Kidney (tissue), 14 donors: ENCODE measurements around the gene GRIFIN. TPM values are rescaled to one million over a fixed set of nuclear protein-coding genes. Genes with fewer than 3 reads are reported as not detected.

Source experiments
- DNase-seq, 5 donors: peaks; one replicate each; pipeline ENCODE4 v3.0.0-alpha.2; 2013 to 2020
- FAIRE-seq: peaks from 2 replicates; lab custom pipeline; 2012; peaks lifted over from hg19 to GRCh38; lab: Jason Lieb, UNC
- H3K27ac ChIP-seq, 2 donors: one replicate each; pipeline ENCODE4 v1.7.0; 2013; ENCODE audit warnings: low read depth in 2 of 2, low read length in 2 of 2, inconsistent platforms in 1 of 2
- H3K27me3 ChIP-seq: one replicate; pipeline ENCODE4 v1.7.1; 2013; ENCODE audit warnings: low read length, inconsistent platforms; ENCODE audit not compliant: control insufficient read depth, insufficient read depth
- H3K36me3 ChIP-seq, 3 donors: one replicate each; pipeline versions ENCODE4 v1.7.0 to v1.7.1; 2013; ENCODE audit warnings: low read length in 3 of 3, control low read depth in 1 of 3, inconsistent platforms in 1 of 3; ENCODE audit not compliant: insufficient read depth in 3 of 3, control insufficient read depth in 2 of 3
- H3K4me1 ChIP-seq, 3 donors: one replicate each; pipeline versions ENCODE4 v1.7.0 to v1.7.1; 2013; ENCODE audit warnings: low read length in 3 of 3, inconsistent platforms in 1 of 3, low read depth in 1 of 3; ENCODE audit not compliant: control insufficient read depth in 2 of 3, insufficient read depth in 2 of 3
- H3K4me3 ChIP-seq, 3 donors: one replicate each; pipeline versions ENCODE4 v1.7.0 to v1.8.1; 2013; ENCODE audit warnings: low read length in 3 of 3, control low read depth in 1 of 3, inconsistent platforms in 1 of 3
- H3K9ac ChIP-seq, 3 donors: one replicate each; pipeline versions ENCODE4 v1.7.0 to v1.7.1; 2013; ENCODE audit warnings: low read length in 3 of 3, control low read depth in 1 of 3, inconsistent platforms in 1 of 3
- H3K9me3 ChIP-seq, 3 donors: one replicate each; pipeline versions ENCODE4 v1.7.0 to v1.7.1; 2013; ENCODE audit warnings: low read length in 3 of 3, control low read depth in 1 of 3, inconsistent platforms in 1 of 3; ENCODE audit not compliant: control insufficient read depth in 2 of 3, insufficient read depth in 1 of 3
- intact Hi-C: fragments of 100-400 bp; cut with DNase I; formaldehyde crosslinking; loops from one replicate; pipeline ENCODE4 v1.11.1; 2022
- polyA plus RNA-seq: library from polyadenylated mRNA; stranded (reverse); fragments of 350-450 nt; fragmentation: Illumina TruSeq; extraction: RNeasy Lipid Tissue Mini Kit (QIAGEN cat#74804); gene quantifications from one replicate; pipeline ENCODE4 v1.2.3, GENCODE V29; 2014; ENCODE audit warnings: low read depth, low replicate concordance; ENCODE audit not compliant: insufficient read depth
- total RNA-seq: library from RNA; stranded (reverse); fragmentation: NEBNext Ultra II Directional; extraction: Animal tissue kit (Norgen Biotek cat#: 25700); gene quantifications from one replicate; pipeline ENCODE4 v1.2.1, GENCODE V29; 2021
- TF ChIP-seq, protein P1 (sequence below): IDR thresholded peaks from 3 replicates; pipeline ENCODE4 v1.5.1; 2012; ENCODE audit warnings: mild to moderate bottlenecking, moderate library complexity, borderline replicate concordance; ENCODE audit not compliant: insufficient read depth; ENCODE audit errors: extremely low read depth
- donor health status: control.
- donor health status: control.
- donor health status: control.
- donor health status: control.
- donor health status: control.
- donor health status: DM: yes; HTN: yes; CAD: no.
- donor health status: Normal renal cell carcinoma (clear cell type).

GRIFIN gene
- total and polyA plus RNA-seq, 2 donors from 2014 or later = not detected

- intact Hi-C loops = no loop called here
Observed at GRCh38 chr7:2512179-2512661, 36.0 kb upstream of the GRIFIN start.

DNA sequence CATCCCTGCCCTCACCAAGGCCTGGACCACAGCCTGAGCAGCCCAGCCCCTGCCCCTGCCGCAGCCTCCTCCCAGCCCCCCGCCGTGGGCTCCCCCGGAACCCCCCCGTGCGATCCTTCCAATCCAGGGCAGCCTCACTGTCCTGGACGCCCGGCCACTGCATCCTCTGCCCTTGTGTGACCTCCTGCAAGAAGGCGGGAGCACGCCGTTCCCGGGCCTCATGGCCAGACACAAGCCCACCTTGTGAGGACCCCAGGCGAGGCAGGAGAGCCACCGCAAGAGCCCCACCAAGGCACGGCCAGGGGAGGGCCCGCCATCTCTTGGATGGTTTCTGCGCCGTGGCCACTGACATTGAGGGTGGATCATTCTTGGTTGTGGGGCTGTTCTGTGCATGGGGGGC lies 35.6 kb upstream of the GRIFIN start:
- peaks cover 0 to 26% (median 5%) of the 10 kb centered on the region in 3 donors for H3K4me1 ChIP-seq
- H3K27ac ChIP-seq = peak overlapping the region in 1 of 2 donors; percentile 47
- TF ChIP-seq, protein P1, sequence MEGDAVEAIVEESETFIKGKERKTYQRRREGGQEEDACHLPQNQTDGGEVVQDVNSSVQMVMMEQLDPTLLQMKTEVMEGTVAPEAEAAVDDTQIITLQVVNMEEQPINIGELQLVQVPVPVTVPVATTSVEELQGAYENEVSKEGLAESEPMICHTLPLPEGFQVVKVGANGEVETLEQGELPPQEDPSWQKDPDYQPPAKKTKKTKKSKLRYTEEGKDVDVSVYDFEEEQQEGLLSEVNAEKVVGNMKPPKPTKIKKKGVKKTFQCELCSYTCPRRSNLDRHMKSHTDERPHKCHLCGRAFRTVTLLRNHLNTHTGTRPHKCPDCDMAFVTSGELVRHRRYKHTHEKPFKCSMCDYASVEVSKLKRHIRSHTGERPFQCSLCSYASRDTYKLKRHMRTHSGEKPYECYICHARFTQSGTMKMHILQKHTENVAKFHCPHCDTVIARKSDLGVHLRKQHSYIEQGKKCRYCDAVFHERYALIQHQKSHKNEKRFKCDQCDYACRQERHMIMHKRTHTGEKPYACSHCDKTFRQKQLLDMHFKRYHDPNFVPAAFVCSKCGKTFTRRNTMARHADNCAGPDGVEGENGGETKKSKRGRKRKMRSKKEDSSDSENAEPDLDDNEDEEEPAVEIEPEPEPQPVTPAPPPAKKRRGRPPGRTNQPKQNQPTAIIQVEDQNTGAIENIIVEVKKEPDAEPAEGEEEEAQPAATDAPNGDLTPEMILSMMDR = no peak
- H3K36me3 ChIP-seq = no peaks in the 10 kb centered on the region
- H3K9ac ChIP-seq = no peak overlapping the region
- no peak for DNase-seq
- no peak for FAIRE-seq
- intact Hi-C loops = no loop called here
- H3K9me3 ChIP-seq = no peaks in the 10 kb centered on the region
- no peak overlapping the region for H3K4me3 ChIP-seq
- H3K27me3 ChIP-seq = no peaks in the 10 kb centered on the region

More at GRCh38 chr7:2512179-2512661, 36.0 kb upstream of the GRIFIN start:
- Histone ChIP-seq H3K27ac (peak overlapping the region in 1 of 2 donors; percentile 47), H3K9me3 (no peaks in the 10 kb centered on the region), H3K9ac (no peak overlapping the region), H3K27me3 (no peaks in the 10 kb centered on the region), H3K4me1 (peaks cover 0 to 26% (median 5%) of the 10 kb centered on the region in 3 donors), H3K4me3 (no peak overlapping the region), H3K36me3 (no peaks in the 10 kb centered on the region)
- FAIRE-seq (no peak), DNase-seq (no peak)
- TF ChIP-seq, protein P1 = no peak

GRCh38 chr7:2510909-2511768 lies 34.9 kb upstream of the GRIFIN start:
- intact Hi-C loops = no loop called here
- H3K4me3 ChIP-seq = no peak overlapping the region
- H3K9ac ChIP-seq = no peak overlapping the region
- FAIRE-seq (no peak), DNase-seq (peak in 2 of 5 donors; percentile 64 to 78)
- TF ChIP-seq, protein P1 = no peak
- peaks cover 0 to 24% (median 5%) of the 10 kb centered on the region in 3 donors for H3K4me1 ChIP-seq
- H3K27me3 ChIP-seq = no peaks in the 10 kb centered on the region
- H3K27ac ChIP-seq = peak overlapping the region in 1 of 2 donors; percentile 41
- no peaks in the 10 kb centered on the region for H3K9me3 ChIP-seq
- no peaks in the 10 kb centered on the region for H3K36me3 ChIP-seq
